Activated CD4-positive, alpha-beta T cell treated with anti-CD3 and anti-CD28 coated beads, Interleukin-2, Interleukin-6, amounts not matched to agents 100 ng/mL and 50 ng/mL, durations not matched to agents 16 hours and 8 hours (primary cell): ENCODE data around the gene CCNI.
"Not testable (repeated sequence)": the region's sequence is repeated elsewhere in the genome, so short reads cannot be mapped to it uniquely, and the experiment has no call there.

Source experiments
- DNase-seq: peaks from one replicate; pipeline ENCODE4 v3.0.0-alpha.2; 2020

CCNI gene

DNA sequence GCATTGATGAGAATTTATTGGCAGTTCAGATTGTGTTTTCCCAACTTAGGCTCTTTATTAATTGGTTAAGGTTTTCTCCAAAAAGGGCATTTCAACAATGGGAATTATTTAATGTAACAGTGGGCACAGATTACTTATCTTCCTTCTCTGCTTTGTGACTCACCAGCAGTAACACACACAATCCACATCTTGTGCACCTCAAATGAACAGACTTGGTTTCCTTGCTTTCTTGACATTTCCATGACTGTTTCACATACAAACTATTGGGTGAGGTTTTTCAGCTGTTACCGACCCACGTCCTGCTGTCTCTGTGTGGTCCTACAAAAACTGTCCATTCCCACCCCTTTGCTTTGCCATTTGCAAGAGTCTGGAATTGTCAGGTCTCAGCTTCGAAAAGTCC lies 38.1 kb downstream of the CCNI start:
- no peak for DNase-seq

DNA sequence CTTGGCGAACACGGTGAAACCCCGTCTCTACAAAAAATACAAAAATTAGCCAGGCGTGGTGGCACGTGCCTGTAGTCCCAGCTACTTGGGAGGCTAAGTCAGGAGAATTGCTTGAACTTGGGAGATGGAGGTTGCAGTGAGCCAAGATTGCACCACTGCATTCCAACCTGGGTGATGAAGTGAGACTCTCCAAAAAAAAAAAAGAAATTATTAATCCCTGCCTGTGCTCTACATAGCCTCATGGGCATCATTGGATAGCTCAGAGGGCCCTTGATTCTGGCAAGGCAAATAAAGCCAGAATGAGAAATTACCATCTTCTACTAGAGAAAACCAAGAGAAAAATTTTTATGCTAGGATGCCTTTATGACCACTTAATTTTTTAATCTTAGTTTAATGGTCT lies 38.6 kb downstream of the CCNI start:
- DNase-seq: not testable (repeated sequence)

DNA sequence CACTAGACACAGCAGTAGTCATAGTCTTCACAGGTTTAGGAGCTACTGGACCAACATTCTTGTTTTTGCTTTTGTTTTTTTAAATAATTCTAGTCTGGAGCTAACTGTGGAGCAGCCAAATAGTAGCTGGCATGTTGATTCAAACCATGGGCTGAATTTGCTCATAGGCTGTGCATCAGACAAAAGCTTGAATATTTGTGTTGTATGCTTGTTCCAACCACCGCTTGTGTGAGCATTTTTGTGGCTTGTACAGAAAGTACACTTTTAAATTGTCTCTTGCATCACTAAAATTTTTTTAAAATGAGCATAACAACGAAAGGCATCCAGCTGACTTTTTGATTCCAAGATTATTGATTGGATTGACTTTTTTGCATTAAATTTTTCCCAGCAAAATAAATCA lies 39.6 kb downstream of the CCNI start:
- DNase-seq: no peak

- DNase-seq: no peak
These were observed 40.6 kb downstream of the CCNI start for GRCh38 chr4:77035153-77035552.

GRCh38 chr4:77031544-77031943 lies 44.2 kb downstream of the CCNI start:
- DNase-seq: peak; percentile 80

GRCh38 chr4:77029757-77030156 lies 46.0 kb downstream of the CCNI start:
- not testable (repeated sequence) for DNase-seq

- DNase-seq: peak; percentile 74
These were observed 47.5 kb downstream of the CCNI start for GRCh38 chr4:77028246-77028645.

- no peak for DNase-seq
These were observed 49.5 kb downstream of the CCNI start for GRCh38 chr4:77026322-77026704.

DNA sequence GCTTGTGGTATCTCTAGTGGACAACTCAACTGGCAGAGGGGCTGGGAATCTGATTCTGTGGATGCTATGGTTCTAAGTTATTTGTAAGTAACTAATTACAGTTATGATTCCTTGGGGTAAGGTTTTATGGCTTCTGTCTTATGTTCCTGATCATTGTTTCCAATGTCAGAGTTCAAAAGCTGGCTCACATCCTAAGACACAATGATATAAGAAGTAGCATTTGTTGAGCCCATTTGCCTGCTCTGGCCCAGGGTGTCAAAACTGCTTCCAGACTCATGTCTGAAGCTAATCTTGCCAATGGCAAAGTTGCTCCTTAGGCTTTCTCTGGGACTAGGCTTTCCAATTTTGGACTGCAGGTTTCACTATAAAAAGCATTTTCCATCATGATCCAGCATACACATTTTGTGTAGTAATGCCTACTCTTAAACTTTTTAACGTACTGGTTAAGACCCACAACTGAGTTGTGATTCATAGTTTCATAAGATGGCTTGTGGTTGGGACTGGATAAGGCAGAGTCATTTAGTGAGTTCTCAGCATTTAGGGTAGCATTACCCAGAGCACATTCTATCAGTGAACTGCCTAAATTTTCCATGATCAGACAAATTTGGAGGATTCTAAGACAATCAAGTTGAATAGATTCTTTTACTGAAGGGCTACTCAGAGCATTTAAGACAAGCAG lies 50.0 kb downstream of the CCNI start:
- peak; percentile 86 for DNase-seq

- DNase-seq: no peak
These were observed 51.9 kb downstream of the CCNI start for GRCh38 chr4:77023920-77024319.

DNA sequence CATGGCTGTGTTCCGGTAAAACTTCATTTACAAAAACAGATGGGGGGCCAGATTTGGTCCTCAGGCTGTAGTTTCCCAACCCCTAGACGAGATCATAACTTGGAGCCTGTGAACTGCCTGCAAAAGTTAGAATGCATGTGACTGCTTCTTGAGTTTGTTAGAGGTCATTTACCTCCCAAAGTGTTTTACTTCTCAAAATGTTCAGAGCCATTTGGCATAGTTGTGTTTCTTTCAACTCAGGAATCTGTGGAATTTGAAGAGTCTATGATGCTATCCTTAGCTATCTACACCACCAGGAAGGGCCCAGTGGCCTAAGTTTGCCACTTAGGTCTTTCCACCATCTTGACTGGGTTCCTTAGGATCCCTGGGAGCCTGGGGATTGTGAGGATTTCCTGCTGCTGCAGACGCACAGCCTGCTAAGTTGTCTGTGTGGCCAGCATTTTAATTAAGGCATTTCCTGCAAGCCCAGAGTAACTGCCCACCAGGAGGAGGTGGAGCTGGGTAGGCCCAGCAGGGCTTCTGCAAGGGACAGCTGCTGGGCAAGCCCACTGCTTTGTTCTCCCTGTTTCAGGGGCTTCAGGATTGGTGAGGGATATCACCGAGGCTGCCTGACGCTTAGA lies 53.1 kb downstream of the CCNI start:
- no peak for DNase-seq

DNA sequence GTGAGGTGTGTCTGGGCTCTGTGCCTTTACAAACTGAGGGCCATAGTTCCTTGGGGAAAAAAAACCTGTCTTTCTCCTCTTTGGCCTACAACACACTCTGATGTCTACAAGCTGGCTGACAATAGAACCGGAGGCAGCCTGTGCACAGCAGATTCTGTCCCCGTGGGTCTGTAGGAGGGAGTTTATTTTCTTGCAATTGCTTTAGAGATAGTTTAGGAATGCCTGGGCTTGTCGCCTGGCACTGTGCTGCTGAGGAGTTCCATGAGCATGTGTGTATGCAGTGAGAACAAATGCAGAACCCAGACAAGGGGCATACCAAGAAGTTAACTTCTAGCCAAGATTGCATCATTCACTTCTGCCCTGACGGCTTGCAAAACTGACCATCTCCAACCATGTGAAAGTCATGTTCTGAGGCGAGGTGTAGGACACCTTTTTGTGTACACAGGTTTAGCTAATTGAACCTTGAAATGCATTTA lies 54.1 kb downstream of the CCNI start:
- DNase-seq: no peak

DNA sequence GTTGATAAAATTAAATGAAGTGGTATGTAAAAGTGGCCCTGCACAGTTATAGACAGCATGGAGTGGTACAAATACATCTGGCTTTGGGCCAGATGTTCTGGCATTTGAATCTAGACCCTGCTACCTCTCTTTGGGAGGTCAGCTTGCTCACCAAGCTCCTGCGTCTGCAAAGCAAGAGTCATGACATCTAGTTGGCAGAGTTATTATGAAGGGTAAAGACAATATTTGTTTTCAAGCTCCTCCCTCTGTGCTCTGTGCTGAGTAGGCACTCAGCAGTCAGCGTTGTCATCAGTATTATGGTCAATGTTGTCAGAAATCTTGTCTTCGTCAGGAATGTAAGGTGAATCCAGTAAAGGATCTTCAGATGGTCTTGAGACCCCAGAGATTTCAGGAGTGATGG lies 55.8 kb downstream of the CCNI start:
- DNase-seq: no peak

- peak; percentile 30 for DNase-seq
These were observed 60.4 kb downstream of the CCNI start for GRCh38 chr4:77015390-77015789.

DNA sequence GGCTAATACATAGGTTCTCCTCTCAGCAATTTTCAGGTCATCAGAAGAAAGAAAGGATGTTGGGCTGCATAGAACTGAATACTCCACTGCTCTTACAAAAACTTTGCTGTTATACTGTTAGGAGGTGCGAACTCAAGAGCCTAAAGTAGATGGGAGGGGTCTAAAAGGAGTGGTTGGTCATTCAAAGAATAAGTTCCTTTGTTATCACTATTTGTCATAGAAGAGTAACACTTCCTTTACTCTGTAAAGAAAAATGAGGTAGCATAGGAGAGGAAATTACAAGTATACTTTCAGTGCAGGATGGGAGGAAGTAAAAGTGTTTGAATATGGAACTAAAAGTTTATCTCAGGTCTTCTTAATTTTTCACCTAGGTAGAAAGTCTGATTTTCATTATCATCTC lies 61.5 kb downstream of the CCNI start:
- DNase-seq: no peak

- no peak for DNase-seq
These were observed 63.1 kb downstream of the CCNI start for GRCh38 chr4:77012726-77013125.

DNA sequence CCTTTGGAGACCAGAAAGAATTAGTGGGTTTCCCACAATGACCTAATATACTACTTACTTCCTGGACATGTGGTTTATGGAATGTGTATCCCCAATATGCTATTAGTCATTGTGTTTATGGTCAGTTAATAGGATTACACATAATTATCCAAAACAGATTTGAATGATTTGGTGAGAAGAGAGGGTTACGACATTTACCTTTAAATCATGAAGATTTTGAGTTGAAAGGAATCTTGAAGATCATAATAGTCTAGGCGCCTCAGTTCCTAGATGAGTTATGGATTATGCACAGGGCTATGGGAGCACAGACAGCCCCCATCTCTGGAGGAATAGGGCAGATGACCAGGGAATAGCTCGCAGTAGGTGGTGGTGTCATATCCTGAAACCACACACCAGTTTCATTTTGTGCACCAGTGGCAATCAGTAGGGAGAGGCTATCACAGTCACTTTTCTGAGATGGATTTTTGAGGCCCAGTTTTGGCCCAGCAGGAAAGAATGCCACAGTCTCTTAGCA lies 64.9 kb downstream of the CCNI start:
- no peak for DNase-seq

GRCh38 chr4:77009511-77010115 lies 66.2 kb downstream of the CCNI start:
- no peak for DNase-seq

GRCh38 chr4:77007358-77008230 lies 68.2 kb downstream of the CCNI start:
- DNase-seq: peak; percentile 52

- DNase-seq: no peak
These were observed 68.9 kb downstream of the CCNI start for GRCh38 chr4:77006753-77007353.

DNA sequence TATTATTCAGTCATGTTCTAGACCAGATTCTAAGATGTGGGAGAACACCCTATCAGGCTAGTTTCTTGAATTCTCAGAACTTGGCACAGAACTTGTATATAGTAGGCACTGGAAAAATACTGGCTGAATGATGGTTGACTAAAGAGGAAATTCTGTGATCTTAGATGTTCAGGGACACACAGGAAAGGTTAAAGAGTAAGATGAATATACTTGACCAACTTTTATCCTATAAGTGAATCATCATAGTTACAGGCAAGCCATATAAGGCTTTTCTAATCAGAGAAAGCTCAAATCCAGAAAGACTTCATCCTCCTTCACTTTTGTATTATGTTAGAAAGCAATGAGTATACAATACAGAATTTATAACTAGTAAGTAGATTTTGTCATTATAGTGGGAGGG lies 72.4 kb downstream of the CCNI start:
- DNase-seq: peak; percentile 32

GRCh38 chr4:77002321-77003107 lies 73.3 kb downstream of the CCNI start:
- DNase-seq: no peak
